HEK293T (cell line): ENCODE results near the gene SCRN1.

Experiments
- ARNT ChIP-seq: fragments of 450-650 bp; IDR thresholded peaks from 2 replicates; pipeline ENCODE4 v1.6.1; 2017; ENCODE audit warnings: mild to moderate bottlenecking
- BHLHE40 ChIP-seq: fragments of 450-650 bp; IDR thresholded peaks from 2 replicates; pipeline ENCODE4 v1.6.1; 2016; ENCODE audit warnings: mild to moderate bottlenecking, moderate library complexity, borderline replicate concordance
- ELF4 ChIP-seq: fragments of 450-650 bp; IDR thresholded peaks from 2 replicates; pipeline ENCODE4 v1.6.1; 2017; ENCODE audit warnings: antibody characterized with exemption
- FOXA1 ChIP-seq: fragments of 450-650 bp; IDR thresholded peaks from 2 replicates; pipeline ENCODE4 v1.6.1; 2016; ENCODE audit warnings: mild to moderate bottlenecking
- LEF1 ChIP-seq: fragments of 450-650 bp; IDR thresholded peaks from 2 replicates; pipeline ENCODE4 v1.6.1; 2017; ENCODE audit warnings: mild to moderate bottlenecking, borderline replicate concordance
- PKNOX1 ChIP-seq: fragments of 450-650 bp; IDR thresholded peaks from 2 replicates; pipeline ENCODE4 v1.6.1; 2016
- SP1 ChIP-seq: fragments of 450-650 bp; IDR thresholded peaks from 2 replicates; pipeline ENCODE4 v1.6.1; 2017
- SUZ12 ChIP-seq: fragments of 450-650 bp; IDR thresholded peaks from 2 replicates; pipeline ENCODE4 v1.6.1; 2016; ENCODE audit warnings: mild to moderate bottlenecking

- TF ChIP-seq ELF4 (no peak), LEF1 (no peak), ARNT (no peak), SP1 (no peak), SUZ12 (no peak), BHLHE40 (no peak), FOXA1 (no peak), PKNOX1 (no peak)
Measured at GRCh38 chr7:30028749-30029635, 39.4 kb upstream of the SCRN1 start.
